Activated CD4-positive, alpha-beta T cell treated with anti-CD3 and anti-CD28 coated beads, Interleukin-2, Interleukin-6, amounts not matched to agents 100 ng/mL and 50 ng/mL, durations not matched to agents 16 hours and 8 hours (primary cell): ENCODE results near the gene OR6C76.

ENCODE experiments used
- DNase-seq: peaks from one replicate; pipeline ENCODE4 v3.0.0-alpha.2; 2020

Gene OR6C76

DNA sequence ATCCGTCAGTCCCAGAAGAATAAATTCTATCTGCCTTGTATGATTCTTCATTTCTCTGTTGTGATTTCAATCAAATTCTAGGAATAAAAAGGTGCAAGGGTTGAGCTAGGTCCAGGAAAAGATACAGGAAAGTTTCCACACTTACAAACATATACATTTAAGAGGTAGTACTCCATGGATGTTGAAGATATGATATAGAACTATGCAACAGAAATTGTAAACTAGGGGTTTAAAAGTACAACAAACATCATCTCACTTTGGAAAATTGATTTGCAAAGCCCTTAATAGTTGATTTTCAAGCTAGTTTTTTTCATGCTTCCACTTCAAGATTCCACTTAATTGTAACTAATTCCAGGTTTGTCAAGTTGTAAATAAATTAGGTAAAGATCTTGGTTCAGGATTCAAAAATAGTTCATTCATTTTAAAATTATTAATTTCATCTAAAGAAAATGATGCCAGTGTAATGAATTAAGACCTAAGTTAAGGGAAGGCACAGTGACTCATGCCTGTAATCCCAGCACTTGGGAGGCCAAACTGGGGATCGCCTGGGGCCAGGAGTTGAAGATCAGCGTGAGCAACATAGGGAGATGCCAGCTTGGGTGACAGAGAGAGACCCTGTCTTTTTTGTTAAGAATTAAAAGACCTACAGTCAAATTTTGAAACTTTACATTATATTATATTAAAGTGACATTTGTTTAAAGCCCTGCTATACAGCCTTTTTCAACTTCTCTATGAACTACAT, 44.2 kb downstream of the OR6C76 start, which contains the start of gene OR6C70:
TSS of gene OR6C70 (minus strand) at position 51 of the 742 bp plus-strand sequence. CDS start at position 51, 0 bp downstream.
- DNase-seq: no peak

DNA sequence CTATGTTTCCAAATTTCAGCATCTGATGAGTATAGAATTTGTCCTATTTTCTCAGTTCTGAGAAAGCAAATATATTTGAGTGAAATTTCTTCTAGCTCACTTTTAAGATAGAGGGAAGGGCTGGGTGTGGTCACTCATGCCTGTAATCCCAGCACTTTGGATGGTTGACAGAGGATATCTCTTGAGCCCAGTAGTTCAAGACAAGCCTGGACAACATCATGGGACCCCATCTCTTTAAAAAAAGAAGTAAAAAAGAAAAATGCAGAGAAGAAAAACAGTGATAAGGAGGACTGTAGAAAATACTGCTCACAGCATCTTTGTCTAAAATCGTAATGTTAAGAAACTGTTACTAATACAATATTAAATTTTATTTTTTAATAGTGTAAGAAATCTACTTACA, 46.2 kb downstream of the OR6C76 start:
- DNase-seq: no peak
